Measurements from ENCODE around the gene RTP2.
A peak's percentile ranks its signal among the peaks of the same experiment; 100 is the strongest.

The RTP2 gene

GRCh38 chr3:187678726-187679268 is 23.6 kb downstream of the RTP2 start:
- TF ChIP-seq CTCF (IDR thresholded peaks at IDR 0.05; ENCODE audit: control insufficient read depth, insufficient read depth, low read depth, low read length, missing control alignments), result peak; percentile 83
- no peak for DNase-seq (ENCODE audit: low read depth)
- no peak overlapping the region for H3K4me3 ChIP-seq (ENCODE audit: control insufficient read depth, low read depth, low read length)

- TF ChIP-seq CTCF (IDR thresholded peaks at IDR 0.05; ENCODE audit: control insufficient read depth, insufficient read depth, low read depth, low read length, missing control alignments), result no peak
- DNase-seq (ENCODE audit: low read depth), result no peak
- no peak overlapping the region for H3K4me3 ChIP-seq (ENCODE audit: control insufficient read depth, low read depth, low read length)
These were observed 24.8 kb downstream of the RTP2 start for GRCh38 chr3:187677604-187678003.

- no peak for DNase-seq (ENCODE audit: low read depth)
- H3K4me3 ChIP-seq (ENCODE audit: control insufficient read depth, low read depth, low read length), result no peak overlapping the region
- no peak for TF ChIP-seq CTCF (IDR thresholded peaks at IDR 0.05; ENCODE audit: control insufficient read depth, insufficient read depth, low read depth, low read length, missing control alignments)
These were observed 29.3 kb downstream of the RTP2 start for GRCh38 chr3:187673012-187673411.

- no peak within 1 kb of the TSS for H3K4me3 ChIP-seq (ENCODE audit: control insufficient read depth, low read depth, low read length)
- TF ChIP-seq CTCF (IDR thresholded peaks at IDR 0.05; ENCODE audit: control insufficient read depth, insufficient read depth, low read depth, low read length, missing control alignments), result no peak
- no peak for DNase-seq (ENCODE audit: low read depth)
These were observed 32.5 kb downstream of the RTP2 start, which contains the start of gene SST for GRCh38 chr3:187669675-187670504. SST (minus strand) TSS chr3:187670394; CDS start chr3:187670291, 103 bp downstream.

GRCh38 chr3:187667526-187667925 is 34.8 kb downstream of the RTP2 start:
- no peak overlapping the region for H3K4me3 ChIP-seq (ENCODE audit: control insufficient read depth, low read depth, low read length)
- no peak for TF ChIP-seq CTCF (IDR thresholded peaks at IDR 0.05; ENCODE audit: control insufficient read depth, insufficient read depth, low read depth, low read length, missing control alignments)
- no peak for DNase-seq (ENCODE audit: low read depth)

GRCh38 chr3:187665764-187666402 is 36.5 kb downstream of the RTP2 start:
- TF ChIP-seq CTCF (IDR thresholded peaks at IDR 0.05; ENCODE audit: control insufficient read depth, insufficient read depth, low read depth, low read length, missing control alignments), result no peak
- no peak for DNase-seq (ENCODE audit: low read depth)
- no peak overlapping the region for H3K4me3 ChIP-seq (ENCODE audit: control insufficient read depth, low read depth, low read length)
